HEK293T (cell line): ENCODE results near the gene SYT12.

Source experiments
- ARNT ChIP-seq: fragments of 450-650 bp; IDR thresholded peaks from 2 replicates; pipeline ENCODE4 v1.6.1; 2017; ENCODE audit warnings: mild to moderate bottlenecking
- CTBP1 ChIP-seq: fragments of 450-650 bp; IDR thresholded peaks from 2 replicates; pipeline ENCODE4 v1.6.1; 2016; ENCODE audit warnings: borderline replicate concordance
- ELF4 ChIP-seq: fragments of 450-650 bp; IDR thresholded peaks from 2 replicates; pipeline ENCODE4 v1.6.1; 2017; ENCODE audit warnings: antibody characterized with exemption
- FOXA1 ChIP-seq: fragments of 450-650 bp; IDR thresholded peaks from 2 replicates; pipeline ENCODE4 v1.6.1; 2016; ENCODE audit warnings: mild to moderate bottlenecking
- FOXK2 ChIP-seq: fragments of 450-650 bp; IDR thresholded peaks from 2 replicates; pipeline ENCODE4 v1.6.1; 2016; ENCODE audit warnings: mild to moderate bottlenecking
- FOXM1 ChIP-seq: fragments of 450-650 bp; IDR thresholded peaks from 2 replicates; pipeline ENCODE4 v1.6.1; 2017; ENCODE audit warnings: mild to moderate bottlenecking, borderline replicate concordance
- HDGF ChIP-seq: fragments of 450-650 bp; IDR thresholded peaks from 2 replicates; pipeline ENCODE4 v1.6.1; 2017; ENCODE audit warnings: antibody characterized with exemption, borderline replicate concordance
- L3MBTL2 ChIP-seq: fragments of 450-650 bp; conservative IDR thresholded peaks from 2 replicates; pipeline ENCODE4 v1.6.1; 2016; ENCODE audit warnings: mild to moderate bottlenecking
- LEF1 ChIP-seq: fragments of 450-650 bp; IDR thresholded peaks from 2 replicates; pipeline ENCODE4 v1.6.1; 2017; ENCODE audit warnings: mild to moderate bottlenecking, borderline replicate concordance
- NFRKB ChIP-seq: fragments of 450-650 bp; IDR thresholded peaks from 2 replicates; pipeline ENCODE4 v1.6.1; 2016; ENCODE audit warnings: mild to moderate bottlenecking, moderate library complexity
- SP1 ChIP-seq: fragments of 450-650 bp; IDR thresholded peaks from 2 replicates; pipeline ENCODE4 v1.6.1; 2017
- TARDBP ChIP-seq: fragments of 450-650 bp; IDR thresholded peaks from 2 replicates; pipeline ENCODE4 v1.6.1; 2016
- ZNF384 ChIP-seq: fragments of 450-650 bp; IDR thresholded peaks from 2 replicates; pipeline ENCODE4 v1.6.1; 2016

DNA sequence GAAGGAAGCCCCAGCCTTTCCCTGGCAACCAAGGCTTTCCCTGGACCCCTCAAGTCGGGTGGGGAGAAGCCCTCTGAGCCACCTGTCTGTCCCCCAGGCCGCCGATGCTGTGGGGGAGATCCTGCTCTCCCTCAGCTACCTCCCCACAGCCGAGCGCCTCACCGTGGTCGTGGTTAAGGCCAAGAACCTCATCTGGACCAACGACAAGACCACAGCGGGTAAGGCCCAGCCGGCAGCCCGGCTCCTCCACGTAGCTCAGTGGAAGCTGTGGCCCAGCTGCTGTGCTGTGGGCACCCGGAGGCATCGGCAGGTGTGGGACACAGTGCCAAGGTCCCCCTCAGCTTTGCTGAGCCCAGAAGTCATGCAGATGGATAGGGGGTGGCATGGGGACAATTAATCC, 21.6 kb downstream of the SYT12 start:
- TF ChIP-seq TARDBP (no peak), SP1 (no peak), NFRKB (no peak), FOXA1 (no peak), ZNF384 (no peak), FOXM1 (no peak), FOXK2 (no peak), HDGF (no peak), L3MBTL2 (no peak), ARNT (no peak), LEF1 (no peak), CTBP1 (no peak), ELF4 (no peak)
